GM19328 (cell line): Measurements from ENCODE around the gene ZSCAN12.

ENCODE experiments used
- ATAC-seq: cut with Tn5 transposase; IDR thresholded peaks from one replicate; pipeline ENCODE4 v1.9.1; 2021; ENCODE audit warnings: mild to moderate bottlenecking, moderate library complexity; ENCODE audit not compliant: unreplicated experiment

The ZSCAN12 gene

GRCh38 chr6:28333599-28334018, 65.9 kb downstream of the ZSCAN12 start:
- ATAC-seq: no peak

GRCh38 chr6:28333047-28333446, 66.5 kb downstream of the ZSCAN12 start:
- no peak for ATAC-seq

- ATAC-seq: no peak
Measured at GRCh38 chr6:28330041-28330440, 69.5 kb downstream of the ZSCAN12 start.
